Liver (tissue), 9 donors: ENCODE results near the gene EIF3D. TPM values are rescaled to one million over a fixed set of nuclear protein-coding genes. Genes with fewer than 3 reads are reported as not detected.

Experiments used
- DNase-seq: peaks from one replicate; pipeline ENCODE4 v3.0.0-alpha.2; 2017; ENCODE audit warnings: low spot score
- H3K27ac ChIP-seq, 2 donors: one replicate each; pipeline ENCODE4 v1.7.0; 2013; ENCODE audit warnings: inconsistent platforms in 2 of 2, low read length in 2 of 2, control low read depth in 1 of 2, low read depth in 1 of 2, mild to moderate bottlenecking in 1 of 2
- H3K27me3 ChIP-seq, 4 donors: one replicate each; pipeline versions ENCODE4 v1.6.1 to v1.7.0; 2013; ENCODE audit warnings: low read length in 3 of 4, inconsistent platforms in 1 of 4, mild to moderate bottlenecking in 1 of 4, moderate library complexity in 1 of 4; ENCODE audit not compliant: control insufficient read depth in 4 of 4, insufficient read depth in 4 of 4
- H3K36me3 ChIP-seq, 4 donors: one replicate each; pipeline versions ENCODE4 v1.6.1 to v1.7.0; 2013; ENCODE audit warnings: low read length in 3 of 4, mild to moderate bottlenecking in 3 of 4, low read depth in 1 of 4, moderate library complexity in 1 of 4; ENCODE audit not compliant: control insufficient read depth in 4 of 4, insufficient read depth in 3 of 4
- H3K4me1 ChIP-seq, 4 donors: one replicate each; pipeline versions ENCODE4 v1.6.1 to v1.7.0; 2013; ENCODE audit warnings: low read length in 3 of 4, mild to moderate bottlenecking in 3 of 4, moderate library complexity in 1 of 4; ENCODE audit not compliant: control insufficient read depth in 4 of 4, insufficient read depth in 4 of 4
- H3K4me3 ChIP-seq, 3 donors: one replicate each; pipeline versions ENCODE4 v1.6.1 to v1.7.0; 2013; ENCODE audit warnings: low read length in 3 of 3, control low read depth in 1 of 3, low read depth in 1 of 3, mild to moderate bottlenecking in 1 of 3
- H3K9ac ChIP-seq, 2 donors: one replicate each; pipeline ENCODE4 v1.7.0; 2013; ENCODE audit warnings: low read length in 2 of 2, mild to moderate bottlenecking in 2 of 2, moderate library complexity in 2 of 2, control low read depth in 1 of 2, low read depth in 1 of 2
- H3K9me3 ChIP-seq, 4 donors: one replicate each; pipeline versions ENCODE4 v1.6.1 to v1.7.0; 2013; ENCODE audit warnings: low read length in 3 of 4; ENCODE audit not compliant: control insufficient read depth in 4 of 4
- EGR1 ChIP-seq, 2 donors: IDR thresholded peaks; 2 replicates each; pipeline ENCODE4 v1.6.1; 2016 to 2018; ENCODE audit warnings: antibody characterized with exemption in 2 of 2, low read depth in 2 of 2
- FOXA1 ChIP-seq: IDR thresholded peaks from 2 replicates; pipeline ENCODE4 v1.6.1; 2016; ENCODE audit warnings: antibody characterized with exemption
- FOXA2 ChIP-seq: IDR thresholded peaks from 2 replicates; pipeline ENCODE4 v1.6.1; 2016; ENCODE audit warnings: antibody characterized with exemption
- GABPA ChIP-seq, 2 donors: IDR thresholded peaks in 1 of 2; conservative IDR thresholded peaks in 1 of 2; 2 replicates each; pipeline ENCODE4 v1.6.1; 2016; ENCODE audit warnings: antibody characterized with exemption in 2 of 2, mild to moderate bottlenecking in 1 of 2, moderate library complexity in 1 of 2
- HNF4A ChIP-seq, 2 donors: conservative IDR thresholded peaks; 2 replicates each; pipeline ENCODE4 v1.6.1; 2016; ENCODE audit warnings: antibody characterized with exemption in 2 of 2, mild to moderate bottlenecking in 2 of 2
- HNF4G ChIP-seq: IDR thresholded peaks from 2 replicates; pipeline ENCODE4 v1.6.1; 2016; ENCODE audit warnings: antibody characterized with exemption
- JUND ChIP-seq, 2 donors: IDR thresholded peaks; 2 replicates each; pipeline ENCODE4 v1.6.1; 2016; ENCODE audit warnings: antibody characterized with exemption in 2 of 2
- NR2F2 ChIP-seq: IDR thresholded peaks from 2 replicates; pipeline ENCODE4 v1.6.1; 2016; ENCODE audit warnings: antibody characterized with exemption
- RAD21 ChIP-seq, 2 donors: IDR thresholded peaks; 2 replicates each; pipeline ENCODE4 v1.6.1; 2016; ENCODE audit warnings: antibody characterized with exemption in 2 of 2, mild to moderate bottlenecking in 2 of 2
- RXRA ChIP-seq, 2 donors: IDR thresholded peaks; 2 replicates each; pipeline ENCODE4 v1.6.1; 2017 to 2018; ENCODE audit warnings: antibody characterized with exemption in 2 of 2, mild to moderate bottlenecking in 1 of 2
- SP1 ChIP-seq: IDR thresholded peaks from 2 replicates; pipeline ENCODE4 v1.6.1; 2018; ENCODE audit warnings: antibody characterized with exemption, mild to moderate bottlenecking
- TAF1 ChIP-seq: conservative IDR thresholded peaks from 2 replicates; pipeline ENCODE4 v1.6.1; 2016; ENCODE audit warnings: antibody characterized with exemption, mild to moderate bottlenecking
- YY1 ChIP-seq: IDR thresholded peaks from 2 replicates; pipeline ENCODE4 v1.6.1; 2016; ENCODE audit warnings: antibody characterized with exemption, mild to moderate bottlenecking
- WGBS: extraction: QIAGEN DNeasy Blood & Tissue Kit; methylation state at CpG from one replicate; pipeline ENCODE4 v1.1.7; 2013; 5-methylcytosine and 5-hydroxymethylcytosine counted together
- polyA plus RNA-seq, 2 donors: library from polyadenylated mRNA; stranded (reverse) in 1 of 2; unstranded in 1 of 2; fragments of 200-250 nt in 1 of 2; fragments of >200 nt in 1 of 2; fragmentation: Nextera tagmentation in 1 of 2; extraction: Ambion mirVana in 1 of 2; gene quantifications; one replicate each; pipeline versions ENCODE4 v1.2.1 to v1.2.3, GENCODE V29; 2013 to 2015
- total RNA-seq, 2 donors: library from RNA; depleted of rRNA; stranded (reverse); fragments of >200 nt; gene quantifications; one replicate each; pipeline ENCODE4 v1.2.3, GENCODE V29; 2014
- TF ChIP-seq, protein P1 (sequence below): IDR thresholded peaks from 2 replicates; pipeline ENCODE4 v1.6.1; 2016; ENCODE audit warnings: antibody characterized with exemption, mild to moderate bottlenecking
- TF ChIP-seq, protein P2 (sequence below): IDR thresholded peaks from 2 replicates; pipeline ENCODE4 v1.6.1; 2016; ENCODE audit warnings: antibody characterized with exemption
- TF ChIP-seq, protein P3 (sequence below): IDR thresholded peaks from 2 replicates; pipeline ENCODE4 v1.6.1; 2016; ENCODE audit warnings: antibody characterized with exemption
- TF ChIP-seq, protein P4 (sequence below): fragments of 150-350 bp; IDR thresholded peaks from 2 replicates; pipeline ENCODE4 v1.5.1; 2017; ENCODE audit warnings: improper control_type of control experiment, low read depth, low read length; ENCODE audit not compliant: missing input control
- TF ChIP-seq, protein P5 (sequence below): IDR thresholded peaks from 2 replicates; pipeline ENCODE4 v1.6.1; 2016; ENCODE audit warnings: antibody characterized with exemption
- donor health status: healthy.
- donor health status: healthy.
- donor health status: healthy.
- donor health status: healthy.
- donor health status: healthy.

Gene EIF3D
- total and polyA plus RNA-seq, 4 donors = 32.8 to 169 (median 80.3) TPM

DNA sequence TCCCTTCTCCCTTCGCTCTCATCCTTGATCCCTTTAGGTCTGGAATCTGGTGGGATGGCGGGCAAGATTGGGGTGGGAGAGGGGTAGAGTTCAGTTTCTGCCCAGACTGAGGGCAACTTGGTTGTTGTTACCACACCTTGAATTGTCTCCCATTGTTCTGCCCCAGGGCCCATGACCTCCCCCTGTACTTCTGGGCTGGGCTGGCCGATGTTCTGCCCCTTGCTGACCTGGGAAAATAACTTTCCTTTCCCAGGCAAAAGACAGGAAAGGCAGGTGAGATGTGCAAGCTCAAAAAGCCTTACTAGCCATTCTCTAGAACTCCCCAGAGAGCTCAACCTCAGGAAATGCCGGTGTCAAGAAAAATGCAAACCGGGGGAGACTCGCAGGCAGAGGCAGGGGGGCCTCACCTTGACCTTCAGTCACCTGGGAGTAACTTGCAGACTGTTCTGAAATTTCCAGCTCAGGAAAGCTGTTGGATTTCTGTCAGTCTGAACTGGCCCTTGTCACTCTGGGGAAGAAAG lies 32.4 kb upstream of the EIF3D start (continued):
- TF ChIP-seq, protein P1, sequence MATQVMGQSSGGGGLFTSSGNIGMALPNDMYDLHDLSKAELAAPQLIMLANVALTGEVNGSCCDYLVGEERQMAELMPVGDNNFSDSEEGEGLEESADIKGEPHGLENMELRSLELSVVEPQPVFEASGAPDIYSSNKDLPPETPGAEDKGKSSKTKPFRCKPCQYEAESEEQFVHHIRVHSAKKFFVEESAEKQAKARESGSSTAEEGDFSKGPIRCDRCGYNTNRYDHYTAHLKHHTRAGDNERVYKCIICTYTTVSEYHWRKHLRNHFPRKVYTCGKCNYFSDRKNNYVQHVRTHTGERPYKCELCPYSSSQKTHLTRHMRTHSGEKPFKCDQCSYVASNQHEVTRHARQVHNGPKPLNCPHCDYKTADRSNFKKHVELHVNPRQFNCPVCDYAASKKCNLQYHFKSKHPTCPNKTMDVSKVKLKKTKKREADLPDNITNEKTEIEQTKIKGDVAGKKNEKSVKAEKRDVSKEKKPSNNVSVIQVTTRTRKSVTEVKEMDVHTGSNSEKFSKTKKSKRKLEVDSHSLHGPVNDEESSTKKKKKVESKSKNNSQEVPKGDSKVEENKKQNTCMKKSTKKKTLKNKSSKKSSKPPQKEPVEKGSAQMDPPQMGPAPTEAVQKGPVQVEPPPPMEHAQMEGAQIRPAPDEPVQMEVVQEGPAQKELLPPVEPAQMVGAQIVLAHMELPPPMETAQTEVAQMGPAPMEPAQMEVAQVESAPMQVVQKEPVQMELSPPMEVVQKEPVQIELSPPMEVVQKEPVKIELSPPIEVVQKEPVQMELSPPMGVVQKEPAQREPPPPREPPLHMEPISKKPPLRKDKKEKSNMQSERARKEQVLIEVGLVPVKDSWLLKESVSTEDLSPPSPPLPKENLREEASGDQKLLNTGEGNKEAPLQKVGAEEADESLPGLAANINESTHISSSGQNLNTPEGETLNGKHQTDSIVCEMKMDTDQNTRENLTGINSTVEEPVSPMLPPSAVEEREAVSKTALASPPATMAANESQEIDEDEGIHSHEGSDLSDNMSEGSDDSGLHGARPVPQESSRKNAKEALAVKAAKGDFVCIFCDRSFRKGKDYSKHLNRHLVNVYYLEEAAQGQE = no peak

DNA sequence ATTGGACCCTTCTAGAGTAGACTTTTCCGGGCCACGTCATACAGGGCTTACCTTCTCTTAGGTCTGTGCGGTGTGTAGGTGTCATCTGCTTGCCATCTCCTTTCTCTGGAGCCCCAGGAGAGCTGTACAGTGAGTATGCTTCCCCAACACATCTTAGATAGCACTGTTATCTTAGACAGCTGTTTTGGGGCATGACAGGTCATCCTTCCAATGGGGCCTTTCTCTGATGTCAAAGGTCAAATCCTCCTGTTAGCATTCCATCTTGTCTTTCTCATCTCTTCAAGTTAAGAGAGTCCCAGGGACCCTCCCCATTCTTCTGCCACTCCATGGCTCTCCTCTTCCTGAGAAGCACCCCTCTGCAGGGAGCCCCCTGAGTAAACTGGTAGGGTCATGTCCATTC lies 31.0 kb upstream of the EIF3D start:
- Histone ChIP-seq H3K4me1 (no peaks in the 10 kb centered on the region), H3K4me3 (no peak overlapping the region), H3K9me3 (no peaks in the 10 kb centered on the region), H3K27ac (no peak overlapping the region), H3K9ac (no peak overlapping the region), H3K36me3 (no peaks in the 10 kb centered on the region), H3K27me3 (peaks cover 4 to 8% (median 5%) of the 10 kb centered on the region in 4 donors)
- DNase-seq = no peak
- 81% methylated on average over 3 of the region's 3 CpGs for WGBS
- TF ChIP-seq FOXA2 (no peak), SP1 (no peak), TAF1 (no peak), FOXA1 (no peak), GABPA (IDR thresholded peaks at IDR 0.05 in 1 of 2, conservative IDR thresholded peaks at IDR 0.05 in 1 of 2) (no peak), HNF4G (no peak), HNF4A (conservative IDR thresholded peaks at IDR 0.05) (no peak), NR2F2 (no peak), RXRA (IDR thresholded peaks at IDR 0.05) (no peak), RAD21 (IDR thresholded peaks at IDR 0.05) (no peak), YY1 (no peak), JUND (IDR thresholded peaks at IDR 0.05) (no peak), EGR1 (IDR thresholded peaks at IDR 0.05; ENCODE audit: low read depth in 2 of 2) (no peak)
- TF ChIP-seq, protein P2, sequence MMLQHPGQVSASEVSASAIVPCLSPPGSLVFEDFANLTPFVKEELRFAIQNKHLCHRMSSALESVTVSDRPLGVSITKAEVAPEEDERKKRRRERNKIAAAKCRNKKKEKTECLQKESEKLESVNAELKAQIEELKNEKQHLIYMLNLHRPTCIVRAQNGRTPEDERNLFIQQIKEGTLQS = no peak
- TF ChIP-seq, protein P3, sequence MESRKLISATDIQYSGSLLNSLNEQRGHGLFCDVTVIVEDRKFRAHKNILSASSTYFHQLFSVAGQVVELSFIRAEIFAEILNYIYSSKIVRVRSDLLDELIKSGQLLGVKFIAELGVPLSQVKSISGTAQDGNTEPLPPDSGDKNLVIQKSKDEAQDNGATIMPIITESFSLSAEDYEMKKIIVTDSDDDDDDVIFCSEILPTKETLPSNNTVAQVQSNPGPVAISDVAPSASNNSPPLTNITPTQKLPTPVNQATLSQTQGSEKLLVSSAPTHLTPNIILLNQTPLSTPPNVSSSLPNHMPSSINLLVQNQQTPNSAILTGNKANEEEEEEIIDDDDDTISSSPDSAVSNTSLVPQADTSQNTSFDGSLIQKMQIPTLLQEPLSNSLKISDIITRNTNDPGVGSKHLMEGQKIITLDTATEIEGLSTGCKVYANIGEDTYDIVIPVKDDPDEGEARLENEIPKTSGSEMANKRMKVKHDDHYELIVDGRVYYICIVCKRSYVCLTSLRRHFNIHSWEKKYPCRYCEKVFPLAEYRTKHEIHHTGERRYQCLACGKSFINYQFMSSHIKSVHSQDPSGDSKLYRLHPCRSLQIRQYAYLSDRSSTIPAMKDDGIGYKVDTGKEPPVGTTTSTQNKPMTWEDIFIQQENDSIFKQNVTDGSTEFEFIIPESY = no peak
- TF ChIP-seq, protein P4, sequence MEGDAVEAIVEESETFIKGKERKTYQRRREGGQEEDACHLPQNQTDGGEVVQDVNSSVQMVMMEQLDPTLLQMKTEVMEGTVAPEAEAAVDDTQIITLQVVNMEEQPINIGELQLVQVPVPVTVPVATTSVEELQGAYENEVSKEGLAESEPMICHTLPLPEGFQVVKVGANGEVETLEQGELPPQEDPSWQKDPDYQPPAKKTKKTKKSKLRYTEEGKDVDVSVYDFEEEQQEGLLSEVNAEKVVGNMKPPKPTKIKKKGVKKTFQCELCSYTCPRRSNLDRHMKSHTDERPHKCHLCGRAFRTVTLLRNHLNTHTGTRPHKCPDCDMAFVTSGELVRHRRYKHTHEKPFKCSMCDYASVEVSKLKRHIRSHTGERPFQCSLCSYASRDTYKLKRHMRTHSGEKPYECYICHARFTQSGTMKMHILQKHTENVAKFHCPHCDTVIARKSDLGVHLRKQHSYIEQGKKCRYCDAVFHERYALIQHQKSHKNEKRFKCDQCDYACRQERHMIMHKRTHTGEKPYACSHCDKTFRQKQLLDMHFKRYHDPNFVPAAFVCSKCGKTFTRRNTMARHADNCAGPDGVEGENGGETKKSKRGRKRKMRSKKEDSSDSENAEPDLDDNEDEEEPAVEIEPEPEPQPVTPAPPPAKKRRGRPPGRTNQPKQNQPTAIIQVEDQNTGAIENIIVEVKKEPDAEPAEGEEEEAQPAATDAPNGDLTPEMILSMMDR = no peak
- TF ChIP-seq, protein P1 = no peak
- TF ChIP-seq, protein P5, sequence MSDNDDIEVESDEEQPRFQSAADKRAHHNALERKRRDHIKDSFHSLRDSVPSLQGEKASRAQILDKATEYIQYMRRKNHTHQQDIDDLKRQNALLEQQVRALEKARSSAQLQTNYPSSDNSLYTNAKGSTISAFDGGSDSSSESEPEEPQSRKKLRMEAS = no peak
